Psoas muscle (tissue), 8 donors: ENCODE data around the gene ATRIP. TPM values are rescaled to one million over a fixed set of nuclear protein-coding genes. Genes with fewer than 3 reads are reported as not detected.

Source experiments
- ATAC-seq, 4 donors: fragments of 200-7000 bp; cut with Tn5 transposase; one replicate each; pipeline ENCODE4 v1.9.1; 2020; ENCODE audit warnings: moderate library complexity in 3 of 4, mild to moderate bottlenecking in 2 of 4
- DNase-seq, 2 donors: peaks; one replicate each; pipeline ENCODE4 v3.0.0-alpha.2; 2020
- H3K27ac ChIP-seq: fragments of 200-600 bp; one replicate; pipeline ENCODE4 v1.8.0; 2022
- H3K27me3 ChIP-seq, 3 donors: fragments of 200-600 bp in 1 of 3; one replicate each; pipeline versions ENCODE4 v1.6.1 to v1.8.0; 2013 to 2022; ENCODE audit warnings: low read length in 2 of 3, mild to moderate bottlenecking in 2 of 3, moderate library complexity in 1 of 3; ENCODE audit not compliant: insufficient read depth in 3 of 3
- H3K36me3 ChIP-seq, 2 donors: fragments of 200-600 bp in 1 of 2; one replicate each; pipeline versions ENCODE4 v1.6.1 to v1.8.0; 2013 to 2022; ENCODE audit warnings: low read depth in 1 of 2, mild to moderate bottlenecking in 1 of 2, moderate library complexity in 1 of 2; ENCODE audit not compliant: insufficient read depth in 1 of 2
- H3K4me1 ChIP-seq: fragments of 200-600 bp; one replicate; pipeline ENCODE4 v1.8.0; 2022
- H3K4me3 ChIP-seq: fragments of 200-600 bp; one replicate; pipeline ENCODE4 v1.8.0; 2022; ENCODE audit warnings: mild to moderate bottlenecking
- H3K9me3 ChIP-seq: fragments of 200-600 bp; one replicate; pipeline ENCODE4 v1.8.0; 2022
- CTCF ChIP-seq: fragments of 200-600 bp; IDR thresholded peaks from one replicate; pipeline ENCODE4 v1.8.0; 2022; ENCODE audit warnings: antibody characterized with exemption
- WGBS, 3 donors: extraction: QIAGEN DNeasy Blood & Tissue Kit; methylation state at CpG; one replicate each; pipeline versions ENCODE4 v1.1.6 to v1.1.7; 2013; 5-methylcytosine and 5-hydroxymethylcytosine counted together
- intact Hi-C, 2 donors: fragments of 100-400 bp; cut with DNase I; formaldehyde crosslinking; loops; one replicate each; pipeline versions ENCODE4 v1.11.0 to v1.14.2; 2022
- polyA plus RNA-seq, 3 donors: library from polyadenylated mRNA; stranded (reverse); fragments of 200-250 nt; gene quantifications; one replicate each; pipeline ENCODE4 v1.2.3, GENCODE V29; 2013
- total RNA-seq, 4 donors: library from RNA; stranded (reverse); fragmentation: NEBNext Ultra II Directional in 2 of 4; extraction: Animal tissue kit (Norgen Biotek cat#: 25700) in 2 of 4; gene quantifications; one replicate each; pipeline versions ENCODE4 v1.2.1 to v1.2.4, GENCODE V29; 2021 to 2023
- donor health status: healthy with polysubstance abuse.
- donor health status: DM: no; HTN: no; CAD: no; lungs with moderate emphysema.
- donor health status: Bipolar disorder and iron deficiency.
- donor health status: healthy.
- donor health status: DM: yes; HTN: yes; CAD: no.
- donor health status: DM: no; HTN: no; CAD: no.
- donor health status: DM: no; HTN: no; CAD: no.
- donor health status: DM: yes; HTN: yes; CAD: no.

The ATRIP gene
- total and polyA plus RNA-seq, 7 donors, result 3.7 to 5.6 (median 4.5) TPM

GRCh38 chr3:48435774-48436476, 10.6 kb upstream of the ATRIP start:
- peaks cover 3 to 27% of the 10 kb centered on the region in 2 donors for H3K36me3 ChIP-seq
- no peak overlapping the region for H3K4me3 ChIP-seq
- H3K27ac ChIP-seq, result no peak overlapping the region
- DNase-seq, result peak; percentile 83 to 89
- WGBS, 3 donors, result 48 to 51% (median 49%) methylated on average over 7 of the region's 7 CpGs
- intact Hi-C loops, result loop anchor here (1.0 to 5.0 kb wide), 4 partner anchors 35 to 244 kb away; no protein-coding TSS in a partner anchor
- peaks cover 10% of the 10 kb centered on the region for H3K4me1 ChIP-seq
- peak; percentile 64 to 67 (median 64) for ATAC-seq
- H3K27me3 ChIP-seq, result no peaks in the 10 kb centered on the region
- no peaks in the 10 kb centered on the region for H3K9me3 ChIP-seq
- TF ChIP-seq CTCF, result peak; percentile 99

- no peak overlapping the region for H3K27ac ChIP-seq
- H3K27me3 ChIP-seq, result no peaks in the 10 kb centered on the region
- no peak for TF ChIP-seq CTCF
- no peak for DNase-seq
- no peak overlapping the region for H3K4me3 ChIP-seq
- WGBS, 3 donors, result 0 to 75% (median 70%) methylated on average over 1 of the region's 1 CpG
- H3K4me1 ChIP-seq, result peaks cover 15% of the 10 kb centered on the region
- no peaks in the 10 kb centered on the region for H3K9me3 ChIP-seq
- intact Hi-C loops, result loop anchor here (1.0 to 5.0 kb wide), 3 partner anchors 163 to 244 kb away; no protein-coding TSS in a partner anchor
- peaks cover 3 to 30% of the 10 kb centered on the region in 2 donors for H3K36me3 ChIP-seq
- no peak for ATAC-seq
These were observed 10.1 kb upstream of the ATRIP start for GRCh38 chr3:48436477-48436787.

- intact Hi-C loops, result loop anchor here (1.0 to 5.0 kb wide), 3 partner anchors 164 to 245 kb away; no protein-coding TSS in a partner anchor
- no peak overlapping the region for H3K27ac ChIP-seq
- 79 to 89% (median 86%) methylated on average over 7 of the region's 7 CpGs for WGBS, 3 donors
- H3K36me3 ChIP-seq, result peaks cover 3 to 32% of the 10 kb centered on the region in 2 donors
- peaks cover 19% of the 10 kb centered on the region for H3K4me1 ChIP-seq
- no peaks in the 10 kb centered on the region for H3K9me3 ChIP-seq
- H3K4me3 ChIP-seq, result no peak overlapping the region
- DNase-seq (no peak), ATAC-seq (no peak)
- no peak for TF ChIP-seq CTCF
- H3K27me3 ChIP-seq, result no peaks in the 10 kb centered on the region
These were observed 9.7 kb upstream of the ATRIP start for GRCh38 chr3:48436855-48437254.

- Histone ChIP-seq H3K4me1 (peaks cover 23% of the 10 kb centered on the region), H3K27me3 (no peaks in the 10 kb centered on the region), H3K9me3 (no peaks in the 10 kb centered on the region), H3K36me3 (peaks cover 3 to 32% of the 10 kb centered on the region in 2 donors), H3K27ac (no peak overlapping the region), H3K4me3 (no peak overlapping the region)
- WGBS, 3 donors, result 79 to 86% (median 85%) methylated on average over 4 of the region's 4 CpGs
- TF ChIP-seq CTCF, result no peak
- ATAC-seq (no peak), DNase-seq (no peak)
- intact Hi-C loops, result loop anchor here (2.0 to 5.0 kb wide), 2 partner anchors 165 to 246 kb away; no protein-coding TSS in a partner anchor
These were observed 8.7 kb upstream of the ATRIP start for GRCh38 chr3:48437812-48438211.
